ENCODE measurements around the gene FOXI2. TPM values are rescaled to one million over a fixed set of nuclear protein-coding genes. Genes with fewer than 3 reads are reported as not detected.

Gene FOXI2
- total and polyA plus RNA-seq, 2 of the 4 experiments (the other 2 are of a cell fraction), result not detected

GRCh38 chr10:127744956-127745355 is 8.0 kb downstream of the FOXI2 start:
- no peak for TF ChIP-seq POLR2A (IDR thresholded peaks at IDR 0.05; ENCODE audit: low read depth, low read length)
- no peak for TF ChIP-seq FOS (IDR thresholded peaks at IDR 0.05; ENCODE audit: low read depth, low read length)
- no peak for TF ChIP-seq MXI1 (IDR thresholded peaks at IDR 0.05; ENCODE audit: borderline replicate concordance, low read depth, low read length)
- no peak for TF ChIP-seq CEBPB (IDR thresholded peaks at IDR 0.05; ENCODE audit: low read depth, low read length)
- TF ChIP-seq BHLHE40 (IDR thresholded peaks at IDR 0.05; ENCODE audit: low read depth, low read length), result no peak
- no peak for TF ChIP-seq ELK1 (IDR thresholded peaks at IDR 0.05; ENCODE audit: borderline replicate concordance, low read depth, low read length)
- no peak for TF ChIP-seq RAD21 (IDR thresholded peaks at IDR 0.05; ENCODE audit: low read length)
- TF ChIP-seq MAFK (IDR thresholded peaks at IDR 0.05; ENCODE audit: low read depth, low read length), result no peak
- no peak for TF ChIP-seq NFE2L2 (IDR thresholded peaks at IDR 0.05; ENCODE audit: low read depth, low read length)
- TF ChIP-seq SMC3 (IDR thresholded peaks at IDR 0.05; ENCODE audit: low read depth, low read length), result no peak
- no peak for TF ChIP-seq CTCF (conservative IDR thresholded peaks at IDR 0.05; ENCODE audit: low read depth, low read length)
- no peak for TF ChIP-seq USF2 (IDR thresholded peaks at IDR 0.05; ENCODE audit: low read depth, low read length)
- no peak for TF ChIP-seq RCOR1 (IDR thresholded peaks at IDR 0.05; ENCODE audit: insufficient replicate concordance, low read length)
- no peak for TF ChIP-seq CHD1 (IDR thresholded peaks at IDR 0.05; ENCODE audit: low read depth, low read length)
- TF ChIP-seq MAZ (IDR thresholded peaks at IDR 0.05; ENCODE audit: borderline replicate concordance, low read depth, low read length), result no peak
- TF ChIP-seq RFX5 (IDR thresholded peaks at IDR 0.05; ENCODE audit: low read depth, low read length), result no peak
- no peak overlapping the region for H4K91ac ChIP-seq (ENCODE audit: insufficient read depth, low read depth, low read length)

More at GRCh38 chr10:127744956-127745355, 8.0 kb downstream of the FOXI2 start:
- Histone ChIP-seq H4K20me1 (ENCODE audit: insufficient read depth, low read length) (no peaks in the 10 kb centered on the region), H3K27ac (ENCODE audit: insufficient read depth, low read length) (no peak overlapping the region), H3K9me1 (ENCODE audit: insufficient read depth, low read length) (no peaks in the 10 kb centered on the region), H2BK20ac (ENCODE audit: low read depth, low read length) (no peak overlapping the region), H2AFZ (replicated peaks; ENCODE audit: low read length, poor library complexity) (no peak overlapping the region), H3K56ac (ENCODE audit: extremely low read depth, insufficient read depth, low read length) (no peak overlapping the region), H3K18ac (ENCODE audit: low read depth, low read length) (no peak overlapping the region), H3K4me1 (ENCODE audit: control insufficient read depth, insufficient read depth, low read length) (no peaks in the 10 kb centered on the region), H2BK15ac (ENCODE audit: low read depth, low read length) (no peak overlapping the region), H4K5ac (ENCODE audit: low read depth, low read length) (no peak overlapping the region), H3K14ac (replicated peaks; ENCODE audit: low read depth, low read length) (no peak overlapping the region), H3K4ac (ENCODE audit: low read depth, low read length) (no peak overlapping the region), H3K9ac (ENCODE audit: low read depth, low read length) (no peak overlapping the region), H2BK5ac (ENCODE audit: low read depth, low read length, poor library complexity, severe bottlenecking) (no peak overlapping the region), H3K4me3 (ENCODE audit: insufficient read depth, low read depth, low read length) (no peak overlapping the region), H4K8ac (ENCODE audit: low read depth in 2 of 2, low read length in 2 of 2) (no peak overlapping the region), H3K36me3 (ENCODE audit: control insufficient read depth, insufficient read depth, low read length) (no peaks in the 10 kb centered on the region), H3K79me1 (ENCODE audit: low read depth in 1 of 2, low read length in 2 of 2) (no peaks in the 10 kb centered on the region), H3K23ac (ENCODE audit: low read depth, low read length) (no peak overlapping the region), H2BK120ac (ENCODE audit: low read depth, low read length) (no peak overlapping the region), H2AK5ac (ENCODE audit: low read depth, low read length) (no peak overlapping the region), H3K9me3 (ENCODE audit: control insufficient read depth, insufficient read depth, low read length) (peaks cover 5% of the 10 kb centered on the region), H2AK9ac (replicated peaks; ENCODE audit: low read depth, low read length, poor library complexity) (no peak overlapping the region), H3K4me2 (ENCODE audit: low read depth, low read length) (no peak overlapping the region), H3K27me3 (ENCODE audit: control insufficient read depth, insufficient read depth, low read length) (no peaks in the 10 kb centered on the region)
- no peak for ATAC-seq (ENCODE audit: low read depth)
- no peak for DNase-seq
- ChIA-PET CTCF (no interaction called here), POLR2A (ENCODE audit: unreplicated experiment) (no interaction called here)
- BruUV-seq (replicated peaks), result no TSS peak
- dilution Hi-C loops (cut with HindIII; ENCODE audit: low sequenced_read_pairs, unreplicated experiment) (no loop called here), in situ Hi-C loops (cut with MboI; ENCODE audit: low sequenced_read_pairs) (no loop called here), intact Hi-C loops (cut with micrococcal nuclease) (no loop called here)
- WGBS, 2 experiments (ENCODE audit: extremely low coverage in 2 of 2, insufficient read length in 1 of 2), result no CpG with 5 or more reads among the region's 9 CpGs
